DOHH2 (cell line): ENCODE data around the gene CAP1.
A peak's percentile ranks its signal among the peaks of the same experiment; 100 is the strongest.

Experiments used
- H3F3A ChIP-seq: fragments of 200-600 bp; sonication (generic), shearing (Covaris generic); 2 replicates; pipeline ENCODE4 v1.6.0; 2016; ENCODE audit warnings: antibody characterized with exemption, mild to moderate bottlenecking; ENCODE audit not compliant: control insufficient read depth, insufficient read depth
- H3K27ac ChIP-seq: fragments of 200-600 bp; sonication (generic); 2 replicates; pipeline ENCODE4 v1.5.1; 2014; ENCODE audit warnings: low read depth, mild to moderate bottlenecking, low read length, moderate library complexity
- H3K27me3 ChIP-seq: fragments of 200-600 bp; sonication (generic); 2 replicates; pipeline ENCODE4 v1.6.1; 2014; ENCODE audit warnings: mild to moderate bottlenecking, low read length, mixed read lengths; ENCODE audit not compliant: control insufficient read depth
- H3K36me3 ChIP-seq: fragments of 200-600 bp; sonication (generic); 2 replicates; pipeline ENCODE4 v1.6.1; 2014; ENCODE audit warnings: mild to moderate bottlenecking, low read length, moderate library complexity, mixed read lengths; ENCODE audit not compliant: control insufficient read depth
- H3K4me1 ChIP-seq: fragments of 200-600 bp; sonication (generic); 2 replicates; pipeline ENCODE4 v1.6.1; 2014; ENCODE audit warnings: mild to moderate bottlenecking, low read length, mixed read lengths; ENCODE audit not compliant: control insufficient read depth
- H3K4me2 ChIP-seq: fragments of 200-600 bp; sonication (generic); 2 replicates; pipeline ENCODE4 v1.6.0; 2014; ENCODE audit warnings: mild to moderate bottlenecking, low read length, moderate library complexity
- H3K4me3 ChIP-seq: fragments of 200-600 bp; sonication (generic); 2 replicates; pipeline ENCODE4 v1.5.1; 2014; ENCODE audit warnings: mild to moderate bottlenecking, low read length, mixed read lengths
- H3K79me2 ChIP-seq: fragments of 200-600 bp; sonication (generic); 2 replicates; pipeline ENCODE4 v1.6.1; 2014; ENCODE audit warnings: mild to moderate bottlenecking, low read length, mixed read lengths; ENCODE audit not compliant: control insufficient read depth
- H3K9me2 ChIP-seq: fragments of 200-600 bp; sonication (generic); replicated peaks from 2 replicates; pipeline ENCODE4 v1.6.1; 2014; ENCODE audit warnings: mild to moderate bottlenecking, low read length, mixed read lengths; ENCODE audit not compliant: control insufficient read depth
- H3K9me3 ChIP-seq: fragments of 200-600 bp; sonication (generic); 2 replicates; pipeline ENCODE4 v1.6.1; 2014; ENCODE audit warnings: antibody characterized with exemption, low read length, mixed read lengths; ENCODE audit not compliant: control insufficient read depth, insufficient read depth
- H4K20me1 ChIP-seq: fragments of 200-600 bp; sonication (generic); 2 replicates; pipeline ENCODE4 v1.6.0; 2014; ENCODE audit warnings: low read depth, mild to moderate bottlenecking, antibody characterized with exemption, low read length, moderate library complexity; ENCODE audit not compliant: control insufficient read depth, insufficient read depth
- EZH2phosphoT487 ChIP-seq: fragments of 200-600 bp; sonication (generic); IDR thresholded peaks from 2 replicates; pipeline ENCODE4 v1.6.1; 2017; ENCODE audit warnings: borderline replicate concordance, mild to moderate bottlenecking, antibody characterized with exemption, low read length, moderate library complexity, mixed read lengths
- TF ChIP-seq, protein P1 (sequence below): fragments of 200-600 bp; sonication (generic); IDR thresholded peaks from one replicate; pipeline ENCODE4 v1.5.1; 2014; ENCODE audit warnings: antibody characterized with exemption, mild to moderate bottlenecking, low read depth, low read length; ENCODE audit not compliant: poor library complexity, severe bottlenecking

The CAP1 gene

DNA sequence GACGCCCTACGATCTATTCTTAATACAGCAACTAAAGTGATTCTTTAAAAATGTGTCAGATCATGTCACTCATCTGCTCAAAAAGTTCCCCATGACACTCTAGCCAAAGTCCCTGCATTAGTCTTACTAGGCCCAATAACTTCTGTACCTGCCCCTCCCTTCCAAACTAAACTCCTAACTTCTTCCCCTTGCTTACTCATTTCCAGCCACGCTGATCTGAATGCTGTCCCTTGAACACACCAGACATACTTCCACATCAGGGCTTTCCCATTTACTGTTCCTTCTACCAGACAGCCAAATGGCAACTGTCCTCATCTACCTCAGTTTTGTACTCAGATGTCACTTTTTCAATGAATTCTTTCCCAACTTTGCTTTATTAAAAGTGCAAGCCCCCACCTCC lies 55.3 kb downstream of the CAP1 start:
- Histone ChIP-seq H4K20me1 (no peaks in the 10 kb centered on the region), H3K4me3 (peak overlapping the region; percentile 90), H3K4me2 (peak overlapping the region; percentile 79), H3K79me2 (peaks cover 37% of the 10 kb centered on the region), H3K9me3 (no peaks in the 10 kb centered on the region), H3K36me3 (peaks cover 22% of the 10 kb centered on the region), H3F3A (peaks cover 3% of the 10 kb centered on the region; the same call in 1 of the 2 replicates), H3K27ac (no peak overlapping the region), H3K9me2 (no peaks in the 10 kb centered on the region), H3K4me1 (peaks cover 23% of the 10 kb centered on the region), H3K27me3 (no peaks in the 10 kb centered on the region)
- TF ChIP-seq, protein P1, sequence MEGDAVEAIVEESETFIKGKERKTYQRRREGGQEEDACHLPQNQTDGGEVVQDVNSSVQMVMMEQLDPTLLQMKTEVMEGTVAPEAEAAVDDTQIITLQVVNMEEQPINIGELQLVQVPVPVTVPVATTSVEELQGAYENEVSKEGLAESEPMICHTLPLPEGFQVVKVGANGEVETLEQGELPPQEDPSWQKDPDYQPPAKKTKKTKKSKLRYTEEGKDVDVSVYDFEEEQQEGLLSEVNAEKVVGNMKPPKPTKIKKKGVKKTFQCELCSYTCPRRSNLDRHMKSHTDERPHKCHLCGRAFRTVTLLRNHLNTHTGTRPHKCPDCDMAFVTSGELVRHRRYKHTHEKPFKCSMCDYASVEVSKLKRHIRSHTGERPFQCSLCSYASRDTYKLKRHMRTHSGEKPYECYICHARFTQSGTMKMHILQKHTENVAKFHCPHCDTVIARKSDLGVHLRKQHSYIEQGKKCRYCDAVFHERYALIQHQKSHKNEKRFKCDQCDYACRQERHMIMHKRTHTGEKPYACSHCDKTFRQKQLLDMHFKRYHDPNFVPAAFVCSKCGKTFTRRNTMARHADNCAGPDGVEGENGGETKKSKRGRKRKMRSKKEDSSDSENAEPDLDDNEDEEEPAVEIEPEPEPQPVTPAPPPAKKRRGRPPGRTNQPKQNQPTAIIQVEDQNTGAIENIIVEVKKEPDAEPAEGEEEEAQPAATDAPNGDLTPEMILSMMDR: no peak
- TF ChIP-seq EZH2phosphoT487: no peak

DNA sequence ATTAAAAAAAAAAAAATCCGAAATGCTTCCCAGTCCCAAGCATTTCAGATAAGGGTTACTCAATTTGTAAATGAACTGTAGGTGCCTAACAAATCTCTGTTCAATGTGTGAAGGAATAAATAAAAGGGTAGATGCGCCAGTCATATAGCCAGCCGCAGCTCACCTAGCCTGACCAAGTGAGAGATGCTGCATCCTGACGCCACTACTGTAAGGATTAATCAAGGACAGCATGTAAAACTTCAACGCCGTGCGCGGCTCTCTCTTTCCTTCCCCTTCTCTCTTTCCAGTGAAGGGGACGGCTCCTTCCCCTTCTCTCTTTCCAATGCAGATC lies 56.1 kb downstream of the CAP1 start:
- Histone ChIP-seq H3K27me3 (peaks cover 1% of the 10 kb centered on the region), H3F3A (peaks cover 3% of the 10 kb centered on the region; the same call in 1 of the 2 replicates), H3K9me3 (no peaks in the 10 kb centered on the region), H4K20me1 (no peaks in the 10 kb centered on the region), H3K27ac (no peak overlapping the region), H3K4me1 (peaks cover 23% of the 10 kb centered on the region), H3K4me2 (peak overlapping the region; percentile 79), H3K79me2 (peaks cover 37% of the 10 kb centered on the region), H3K4me3 (peak overlapping the region; percentile 90), H3K36me3 (peaks cover 17% of the 10 kb centered on the region), H3K9me2 (no peaks in the 10 kb centered on the region)
- TF ChIP-seq EZH2phosphoT487: no peak

DNA sequence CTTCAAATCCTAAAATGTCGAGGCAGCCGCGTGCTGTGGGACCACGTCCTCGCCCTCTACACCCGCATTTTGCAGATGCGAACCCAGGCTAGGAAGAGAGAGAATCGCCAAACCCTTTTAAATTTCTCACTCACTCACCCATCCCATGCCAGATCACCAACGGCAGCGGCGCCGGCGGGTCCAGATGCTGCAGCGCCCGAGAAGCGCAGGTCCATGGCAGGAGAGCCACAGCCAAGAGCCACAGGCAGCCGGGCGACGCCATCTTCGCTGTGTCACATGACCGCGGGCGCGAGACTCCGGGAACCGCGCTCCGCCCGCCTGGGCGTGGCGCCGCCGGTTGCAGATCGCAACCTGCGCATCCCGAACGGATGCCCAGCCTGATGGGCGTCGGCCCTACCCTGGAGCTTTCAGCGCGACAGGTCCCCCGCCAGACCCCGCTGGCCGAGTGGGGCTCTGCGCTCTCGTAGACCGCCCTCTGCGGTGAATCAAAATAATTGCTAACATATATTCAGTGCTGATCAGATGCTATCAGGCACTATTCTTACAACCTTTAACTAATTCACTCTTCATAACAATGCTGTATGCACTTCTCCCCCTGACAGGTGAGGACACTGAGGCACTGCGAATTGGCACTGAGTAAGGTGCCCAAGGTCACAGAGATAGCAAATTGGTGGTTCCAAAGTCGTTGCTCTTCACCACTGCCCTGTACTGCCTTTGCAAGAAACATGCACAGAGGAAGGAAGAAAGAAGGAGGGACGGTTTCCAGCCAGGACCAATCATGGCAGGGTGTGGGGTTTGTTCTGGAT lies 56.7 kb downstream of the CAP1 start, which contains the start of gene PPT1:
PPT1 (minus strand) TSS at position 276 of the 806 bp plus-strand sequence; CDS start at position 262, 14 bp downstream.
- H3K9me2 ChIP-seq: no peaks in the 10 kb centered on the region
- H3K27ac ChIP-seq: no peak within 1 kb of the TSS
- peaks cover 23% of the 10 kb centered on the region for H3K4me1 ChIP-seq
- no peaks in the 10 kb centered on the region; the same call in 1 of the 2 replicates for H3K9me3 ChIP-seq
- no peak for TF ChIP-seq EZH2phosphoT487
- TF ChIP-seq, protein P1: peak; percentile 31
- H3K36me3 ChIP-seq: peaks cover 13% of the 10 kb centered on the region
- peaks cover 37% of the 10 kb centered on the region for H3K79me2 ChIP-seq
- H4K20me1 ChIP-seq: no peaks in the 10 kb centered on the region
- peaks cover 2% of the 10 kb centered on the region; the same call in 1 of the 2 replicates for H3F3A ChIP-seq
- H3K4me2 ChIP-seq: peak within 1 kb of the TSS; percentile 79
- peak within 1 kb of the TSS; percentile 90 for H3K4me3 ChIP-seq
- H3K27me3 ChIP-seq: peaks cover 4% of the 10 kb centered on the region

DNA sequence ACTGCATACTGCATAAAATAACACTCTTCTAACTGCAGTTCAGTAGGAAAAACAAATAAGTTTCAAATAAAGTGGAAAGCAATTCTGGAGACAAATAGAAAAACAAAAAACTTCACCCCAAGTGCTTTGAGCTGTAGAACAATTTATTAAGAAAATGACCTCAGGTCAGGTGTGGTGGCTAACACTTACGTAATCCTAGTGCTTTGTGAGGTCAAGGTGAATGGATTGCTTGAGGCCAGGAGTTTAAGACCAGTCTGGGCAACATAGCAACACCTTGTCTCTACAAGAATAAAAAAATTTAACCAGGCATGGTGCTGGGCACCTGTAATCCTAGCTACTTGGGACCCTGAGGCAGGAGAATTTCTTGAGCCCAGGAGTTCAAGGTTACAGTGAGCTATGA lies 61.5 kb downstream of the CAP1 start:
- Histone ChIP-seq H3K79me2 (no peaks in the 10 kb centered on the region), H3K27ac (no peak overlapping the region), H3F3A (no peaks in the 10 kb centered on the region), H3K4me2 (no peak overlapping the region), H3K9me3 (peaks cover 7% of the 10 kb centered on the region; the same call in 1 of the 2 replicates), H3K4me1 (peaks cover 6% of the 10 kb centered on the region), H3K27me3 (peaks cover 4% of the 10 kb centered on the region), H3K4me3 (no peak overlapping the region), H3K36me3 (no peaks in the 10 kb centered on the region), H3K9me2 (no peaks in the 10 kb centered on the region), H4K20me1 (no peaks in the 10 kb centered on the region)
- TF ChIP-seq, protein P1: no peak
- no peak for TF ChIP-seq EZH2phosphoT487
